Coronary artery (tissue), 2 donors: ENCODE results near the gene PSMD11.
A peak's percentile ranks its signal among the peaks of the same experiment; 100 is the strongest.

ENCODE experiments used
- DNase-seq: peaks from one replicate; pipeline ENCODE4 v3.0.0-alpha.2; 2017; ENCODE audit warnings: low spot score
- H3K27ac ChIP-seq, 2 donors: fragments of 200-600 bp; sonication (generic); one replicate each; pipeline ENCODE4 v1.5.1; 2016 to 2019
- H3K4me3 ChIP-seq: fragments of 200-600 bp; sonication (generic); 2 replicates; pipeline ENCODE4 v1.5.1; 2016; ENCODE audit warnings: mild to moderate bottlenecking, moderate library complexity
- TF ChIP-seq, protein P1 (sequence below): fragments of 200-600 bp; sonication (generic); IDR thresholded peaks from one replicate; pipeline ENCODE4 v1.5.1; 2019; ENCODE audit warnings: antibody characterized with exemption

PSMD11 gene

DNA sequence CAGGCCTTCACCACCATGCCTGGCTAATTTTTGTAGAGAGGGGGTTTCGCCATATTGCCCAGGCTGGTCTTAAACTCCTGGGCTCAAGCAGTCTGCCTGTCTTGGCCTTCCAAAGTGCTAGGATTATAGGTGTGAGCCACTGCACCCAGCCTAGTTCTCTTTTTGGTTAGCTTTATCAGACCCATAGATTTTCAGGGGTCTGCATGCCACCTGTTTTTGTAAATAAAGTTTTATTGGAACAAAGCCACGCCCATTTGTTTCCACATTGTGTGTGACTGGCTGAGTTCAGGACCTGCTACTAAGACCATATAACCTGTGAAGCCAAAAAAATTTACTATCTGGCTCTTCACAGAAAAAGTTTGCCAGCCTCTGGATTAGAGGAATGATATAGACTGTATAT is 7.6 kb downstream of the PSMD11 start:
- no peak for DNase-seq
- Histone ChIP-seq H3K27ac (no peak overlapping the region), H3K4me3 (no peak overlapping the region)
- TF ChIP-seq, protein P1, sequence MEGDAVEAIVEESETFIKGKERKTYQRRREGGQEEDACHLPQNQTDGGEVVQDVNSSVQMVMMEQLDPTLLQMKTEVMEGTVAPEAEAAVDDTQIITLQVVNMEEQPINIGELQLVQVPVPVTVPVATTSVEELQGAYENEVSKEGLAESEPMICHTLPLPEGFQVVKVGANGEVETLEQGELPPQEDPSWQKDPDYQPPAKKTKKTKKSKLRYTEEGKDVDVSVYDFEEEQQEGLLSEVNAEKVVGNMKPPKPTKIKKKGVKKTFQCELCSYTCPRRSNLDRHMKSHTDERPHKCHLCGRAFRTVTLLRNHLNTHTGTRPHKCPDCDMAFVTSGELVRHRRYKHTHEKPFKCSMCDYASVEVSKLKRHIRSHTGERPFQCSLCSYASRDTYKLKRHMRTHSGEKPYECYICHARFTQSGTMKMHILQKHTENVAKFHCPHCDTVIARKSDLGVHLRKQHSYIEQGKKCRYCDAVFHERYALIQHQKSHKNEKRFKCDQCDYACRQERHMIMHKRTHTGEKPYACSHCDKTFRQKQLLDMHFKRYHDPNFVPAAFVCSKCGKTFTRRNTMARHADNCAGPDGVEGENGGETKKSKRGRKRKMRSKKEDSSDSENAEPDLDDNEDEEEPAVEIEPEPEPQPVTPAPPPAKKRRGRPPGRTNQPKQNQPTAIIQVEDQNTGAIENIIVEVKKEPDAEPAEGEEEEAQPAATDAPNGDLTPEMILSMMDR = no peak

DNA sequence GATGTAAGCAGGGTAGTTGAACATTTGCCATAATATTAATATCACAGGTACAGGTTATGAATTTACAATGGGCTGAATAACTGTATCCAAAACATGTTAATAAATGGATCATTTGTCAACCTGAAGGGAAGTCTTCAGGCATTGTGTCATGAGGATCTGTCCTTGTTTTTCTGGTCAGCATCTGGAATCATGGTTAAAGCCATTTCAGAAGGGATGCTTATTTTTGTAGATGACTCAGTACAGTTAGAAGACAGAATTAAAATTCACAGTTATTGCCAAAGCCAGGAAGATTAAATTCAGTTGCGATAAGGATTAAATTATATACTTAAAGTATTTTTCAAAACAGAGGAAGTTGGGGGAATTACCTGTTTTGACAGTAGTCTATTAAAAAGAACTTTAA is 8.0 kb downstream of the PSMD11 start:
- TF ChIP-seq, protein P1 = no peak
- Histone ChIP-seq H3K27ac (no peak overlapping the region), H3K4me3 (no peak overlapping the region)
- no peak for DNase-seq

DNA sequence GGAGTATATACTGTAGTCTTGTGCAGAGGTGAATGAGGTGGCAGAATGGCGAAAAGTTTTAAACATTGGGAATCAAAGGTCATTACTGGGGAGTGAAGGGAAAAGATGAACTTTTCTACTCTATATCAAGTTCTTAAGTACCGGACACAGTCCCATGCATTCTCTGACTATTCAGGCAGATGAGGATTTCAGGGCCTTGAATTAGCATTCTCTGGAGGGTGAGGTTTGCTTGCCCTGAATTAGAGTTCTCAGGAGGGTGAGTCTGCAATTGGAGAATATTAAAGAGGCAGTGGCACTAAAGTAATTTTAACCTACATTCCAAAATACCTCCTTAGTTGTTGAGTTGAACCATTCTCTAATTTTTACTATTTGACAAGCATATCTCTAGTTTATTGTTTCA is 9.1 kb downstream of the PSMD11 start:
- TF ChIP-seq, protein P1 = no peak
- no peak for DNase-seq
- Histone ChIP-seq H3K27ac (no peak overlapping the region), H3K4me3 (no peak overlapping the region)

DNA sequence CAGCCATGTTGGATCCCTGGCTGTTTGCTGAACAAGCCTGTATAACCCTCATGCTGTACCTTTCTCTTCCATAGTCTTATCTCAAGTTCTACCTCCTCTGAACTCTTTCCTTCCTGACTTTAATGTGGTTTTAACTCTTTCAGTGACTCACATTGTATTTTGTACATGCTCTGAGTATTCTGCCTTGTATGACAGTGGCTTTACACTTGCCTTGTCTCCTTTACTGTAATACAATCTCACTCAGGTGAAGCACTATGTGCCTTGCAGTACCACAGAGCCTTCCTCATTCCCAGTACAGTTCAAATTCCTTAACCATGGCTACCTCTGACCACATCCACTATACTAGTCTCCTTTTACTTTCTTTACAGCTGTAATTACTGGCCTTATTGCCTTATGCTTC is 14.1 kb downstream of the PSMD11 start:
- DNase-seq = no peak
- H3K27ac ChIP-seq = no peak overlapping the region
- TF ChIP-seq, protein P1 = no peak

DNA sequence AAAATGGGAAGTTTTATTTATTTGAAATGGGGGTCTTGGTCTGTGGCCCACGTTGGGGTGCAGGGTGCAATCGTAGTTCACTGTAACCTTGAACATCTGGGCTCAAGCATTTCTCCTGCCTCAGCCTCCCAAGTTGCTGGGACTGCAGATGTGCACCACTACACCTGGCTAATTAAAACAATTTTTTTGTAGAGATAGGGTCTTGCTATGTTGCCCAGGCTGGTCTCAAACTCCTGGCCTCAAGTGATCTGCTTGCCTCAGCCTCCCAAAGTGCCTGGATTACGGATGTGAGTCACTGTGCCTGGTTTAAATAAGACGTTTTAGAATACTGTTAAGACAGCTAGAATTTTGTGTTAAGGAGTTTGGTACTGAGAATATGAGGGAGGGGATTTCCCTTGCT is 15.7 kb downstream of the PSMD11 start:
- no peak overlapping the region for H3K4me3 ChIP-seq
- DNase-seq = no peak
- TF ChIP-seq, protein P1 = no peak
- no peak overlapping the region for H3K27ac ChIP-seq

More for the DNA sequence above, 14.1 kb downstream of the PSMD11 start:
- H3K4me3 ChIP-seq = no peak overlapping the region

DNA sequence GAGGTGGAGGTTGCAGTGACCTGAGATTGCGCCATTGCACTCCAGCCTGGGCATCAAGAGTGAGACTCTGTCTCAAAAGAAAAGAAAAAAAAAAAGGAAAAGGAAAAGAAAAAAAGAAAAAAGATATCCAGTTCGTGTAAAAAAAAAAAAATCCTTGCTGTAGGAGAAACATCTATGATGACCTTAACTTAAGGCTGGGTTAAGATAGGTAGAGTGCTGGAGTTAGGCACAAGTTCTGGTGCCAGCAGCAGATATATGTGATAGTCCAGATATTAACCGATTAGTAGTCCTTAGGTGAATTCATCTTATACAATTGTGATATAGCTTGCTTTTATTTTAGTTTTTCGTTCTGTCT is 17.2 kb downstream of the PSMD11 start:
- DNase-seq = no peak
- TF ChIP-seq, protein P1 = no peak
- Histone ChIP-seq H3K27ac (no peak overlapping the region), H3K4me3 (no peak overlapping the region)

DNA sequence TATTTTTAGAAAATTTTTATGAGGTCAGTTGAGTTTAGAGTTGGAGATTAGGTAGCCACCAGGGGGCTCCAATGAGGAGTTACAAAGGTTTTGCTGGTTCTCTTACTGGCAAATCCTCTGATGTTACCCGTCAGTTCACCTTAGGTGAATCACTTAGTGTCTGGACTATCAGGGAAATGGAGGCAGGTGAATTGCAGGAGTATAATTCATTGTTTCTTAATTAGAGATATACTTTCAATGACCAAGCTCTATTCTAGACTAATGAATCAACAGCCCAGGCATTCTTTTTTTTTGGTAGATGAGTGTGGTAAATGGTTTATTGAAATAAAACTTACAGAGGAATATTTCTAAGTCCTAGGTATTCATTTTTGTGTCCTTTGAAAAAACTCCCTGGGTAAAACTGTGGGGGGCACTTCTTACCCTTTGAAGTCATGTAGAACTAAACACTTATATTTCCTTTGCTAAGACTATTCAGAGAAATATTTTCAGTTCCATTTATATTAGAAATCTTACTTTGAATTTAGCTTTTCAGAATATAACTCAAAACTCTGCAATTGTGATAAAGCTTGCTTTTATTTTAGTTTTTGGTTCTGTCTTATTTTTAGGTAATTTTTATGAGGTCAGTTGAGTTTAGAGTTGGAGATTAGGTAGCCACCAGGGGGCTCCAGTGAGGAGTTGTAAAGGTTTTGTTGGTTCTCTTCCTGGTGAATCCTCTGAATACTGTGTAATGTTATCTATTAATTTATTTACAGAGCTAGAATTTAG is 17.7 kb downstream of the PSMD11 start:
- no peak overlapping the region for H3K27ac ChIP-seq
- H3K4me3 ChIP-seq = no peak overlapping the region
- TF ChIP-seq, protein P1 = peak; percentile 22
- no peak for DNase-seq
